ENCODE measurements around the gene SAE1.

Gene SAE1

GRCh38 chr19:47124937-47125668, 5.5 kb upstream of the SAE1 start:
- DNase-seq: peak in 9 of 56 donors; percentile 3 to 69 (median 8)

- no peak for DNase-seq
Measured at GRCh38 chr19:47125669-47125938, 5.0 kb upstream of the SAE1 start.

GRCh38 chr19:47129579-47129978, 1.1 kb upstream of the SAE1 start:
- no peak for DNase-seq

- DNase-seq: no peak
Measured at GRCh38 chr19:47130120-47130588, 481 bp upstream of the SAE1 start.

GRCh38 chr19:47132194-47132852, 1.7 kb downstream of the SAE1 start:
- DNase-seq: no peak

- no peak for DNase-seq
Measured at GRCh38 chr19:47133021-47133471, 2.4 kb downstream of the SAE1 start.

- DNase-seq: no peak
Measured at GRCh38 chr19:47134545-47134944, 3.9 kb downstream of the SAE1 start.

GRCh38 chr19:47135156-47135555, 4.5 kb downstream of the SAE1 start:
- no peak for DNase-seq

GRCh38 chr19:47141252-47141651, 10.6 kb downstream of the SAE1 start:
- peak in 1 of 56 donors; percentile 13 for DNase-seq

GRCh38 chr19:47141695-47142094, 11.1 kb downstream of the SAE1 start:
- no peak for DNase-seq

GRCh38 chr19:47142779-47143178, 12.1 kb downstream of the SAE1 start:
- DNase-seq: no peak

- DNase-seq: no peak
Measured at GRCh38 chr19:47143322-47144073, 12.9 kb downstream of the SAE1 start.

- DNase-seq: no peak
Measured at GRCh38 chr19:47144630-47145029, 14.0 kb downstream of the SAE1 start.

- DNase-seq: no peak
Measured at GRCh38 chr19:47145639-47146486, 15.2 kb downstream of the SAE1 start.

- no peak for DNase-seq
Measured at GRCh38 chr19:47146920-47147319, 16.3 kb downstream of the SAE1 start.

- DNase-seq: no peak
Measured at GRCh38 chr19:47151627-47152026, 21.0 kb downstream of the SAE1 start.

GRCh38 chr19:47152205-47152604, 21.6 kb downstream of the SAE1 start:
- no peak for DNase-seq

- no peak for DNase-seq
Measured at GRCh38 chr19:47152632-47153031, 22.0 kb downstream of the SAE1 start.

- DNase-seq: no peak
Measured at GRCh38 chr19:47153266-47153665, 22.6 kb downstream of the SAE1 start.

GRCh38 chr19:47155148-47155547, 24.5 kb downstream of the SAE1 start:
- DNase-seq: no peak

GRCh38 chr19:47156861-47157430, 26.3 kb downstream of the SAE1 start:
- DNase-seq: no peak

Data from amygdala (tissue), 56 donors.